Transverse colon (tissue), 4 donors: Measurements from ENCODE around the gene MYO1B. TPM values are rescaled to one million over a fixed set of nuclear protein-coding genes. Genes with fewer than 3 reads are reported as not detected.
A peak's percentile ranks its signal among the peaks of the same experiment; 100 is the strongest.

Source experiments
- DNase-seq: peaks from one replicate; pipeline ENCODE4 v3.0.0-alpha.2; 2019
- H3K27ac ChIP-seq, 4 donors: fragments of 200-600 bp; sonication (generic); 2 replicates each; pipeline ENCODE4 v1.5.1; 2016 to 2018; ENCODE audit warnings: inconsistent platforms in 4 of 4
- H3K27me3 ChIP-seq: fragments of 200-600 bp; sonication (generic); 2 replicates; pipeline ENCODE4 v1.5.1; 2017; ENCODE audit warnings: inconsistent platforms
- H3K36me3 ChIP-seq, 4 donors: fragments of 200-600 bp; sonication (generic); 2 replicates each; pipeline ENCODE4 v1.5.1; 2017 to 2019; ENCODE audit warnings: inconsistent platforms in 4 of 4
- H3K4me1 ChIP-seq, 4 donors: fragments of 200-600 bp; sonication (generic); 2 replicates each; pipeline ENCODE4 v1.5.1; 2017 to 2020; ENCODE audit warnings: inconsistent platforms in 4 of 4
- H3K4me3 ChIP-seq, 4 donors: fragments of 200-600 bp; sonication (generic); 1 replicate in 1 of 4; 2 replicates in 3 of 4; pipeline versions ENCODE4 v1.5.1 to v1.6.1; 2017 to 2019; ENCODE audit warnings: inconsistent platforms in 4 of 4
- H3K9me3 ChIP-seq, 2 donors: fragments of 200-600 bp; sonication (generic); 2 replicates each; pipeline ENCODE4 v1.5.1; 2017 to 2019; ENCODE audit warnings: inconsistent platforms in 2 of 2
- CTCF ChIP-seq, 5 experiments: fragments of 200-600 bp in 3 of 5; fragments of 450-650 bp in 2 of 5; sonication (generic) in 3 of 5; IDR thresholded peaks; 1 replicate in 2 of 5; 2 replicates in 3 of 5; pipeline ENCODE4 v1.5.1; 2016 to 2017; ENCODE audit warnings: antibody characterized with exemption in 5 of 5, inconsistent platforms in 3 of 5, mild to moderate bottlenecking in 2 of 5, moderate library complexity in 1 of 5
- EP300 ChIP-seq: sonication (generic); formaldehyde crosslinking; IDR thresholded peaks from one replicate; pipeline ENCODE4 v1.6.1; 2017; ENCODE audit warnings: antibody characterized with exemption, low read depth
- POLR2A ChIP-seq: fragments of 450-650 bp; IDR thresholded peaks from one replicate; pipeline ENCODE4 v1.6.1; 2016; ENCODE audit warnings: antibody characterized with exemption, mild to moderate bottlenecking, moderate library complexity
- POLR2AphosphoS5 ChIP-seq, 3 donors: sonication (generic); formaldehyde crosslinking; IDR thresholded peaks; one replicate each; pipeline ENCODE4 v1.6.1; 2016; ENCODE audit warnings: antibody characterized with exemption in 3 of 3
- WGBS, 2 donors: methylation state at CpG; one replicate each; pipeline ENCODE4 v1.1.5; 2018; ENCODE audit warnings: low coverage in 1 of 2; 5-methylcytosine and 5-hydroxymethylcytosine counted together
- in situ Hi-C, 4 donors: fragments of 200-750 bp; cut with MboI; loops; one replicate each; pipeline versions ENCODE4 v1.15.0 to v1.15.1; 2017; ENCODE audit warnings: low sequenced_read_pairs in 3 of 4, low pct_ligation_motif_present in 1 of 4, low pct_unique_long_range_greater_than_20kb in 1 of 4
- intact Hi-C: fragments of 100-400 bp; cut with DNase I; formaldehyde crosslinking; loops from one replicate; pipeline ENCODE4 v1.15.1; 2023; ENCODE audit warnings: low total_unique reads
- total RNA-seq, 4 donors: library from RNA; depleted of rRNA; stranded (reverse); fragments of >200 nt; gene quantifications; one replicate each; pipeline ENCODE4 v1.1.0, GENCODE V29; 2016

MYO1B gene
- total RNA-seq, 4 donors from 2014 or later: 17.9 to 37.0 (median 35.0) TPM

- TF ChIP-seq POLR2A: no peak
- no peak for TF ChIP-seq EP300
- no peak for TF ChIP-seq POLR2AphosphoS5 (IDR thresholded peaks at IDR 0.05)
- no peak for TF ChIP-seq CTCF (IDR thresholded peaks at IDR 0.05)
- WGBS, 2 donors: 47 to 60% methylated on average over 2 to 3 of the region's 3 CpGs
- Histone ChIP-seq H3K9me3 (no peaks in the 10 kb centered on the region), H3K4me3 (no peak overlapping the region), H3K4me1 (peaks cover 0 to 36% (median 15%) of the 10 kb centered on the region in 4 donors), H3K27me3 (no peaks in the 10 kb centered on the region), H3K36me3 (no peaks in the 10 kb centered on the region), H3K27ac (peak overlapping the region; percentile 16 to 53 (median 43))
- DNase-seq: no peak
- intact Hi-C loops: no loop called here
- in situ Hi-C loops: no loop called here
Measured at GRCh38 chr2:191264647-191265081, 19.5 kb downstream of the MYO1B start.

- no peaks in the 10 kb centered on the region for H3K9me3 ChIP-seq
- no peaks in the 10 kb centered on the region for H3K27me3 ChIP-seq
- peak; percentile 22 for DNase-seq
- H3K4me1 ChIP-seq: peaks cover 0 to 36% (median 15%) of the 10 kb centered on the region in 4 donors
- intact Hi-C loops (no loop called here), in situ Hi-C loops (no loop called here)
- H3K4me3 ChIP-seq: no peak overlapping the region
- 48 to 67% methylated on average over 9 to 15 of the region's 15 CpGs for WGBS, 2 donors
- peak overlapping the region; percentile 16 to 53 (median 43) for H3K27ac ChIP-seq
- no peaks in the 10 kb centered on the region for H3K36me3 ChIP-seq
- no peak for TF ChIP-seq EP300
- no peak for TF ChIP-seq CTCF (IDR thresholded peaks at IDR 0.05)
- no peak for TF ChIP-seq POLR2A
- TF ChIP-seq POLR2AphosphoS5 (IDR thresholded peaks at IDR 0.05): no peak
Measured at GRCh38 chr2:191265311-191266170, 20.3 kb downstream of the MYO1B start.

- Histone ChIP-seq H3K4me3 (no peak overlapping the region), H3K27ac (peak overlapping the region in 3 of 4 donors; percentile 15 to 53 (median 37)), H3K27me3 (no peaks in the 10 kb centered on the region), H3K9me3 (no peaks in the 10 kb centered on the region), H3K36me3 (no peaks in the 10 kb centered on the region), H3K4me1 (peaks cover 0 to 36% (median 15%) of the 10 kb centered on the region in 4 donors)
- no peak for DNase-seq
- WGBS, 2 donors: 88% methylated on average over 2 of the region's 2 CpGs; no CpG with 5 or more reads in 1 of the 2 donors
- in situ Hi-C loops (no loop called here), intact Hi-C loops (no loop called here)
- TF ChIP-seq CTCF (IDR thresholded peaks at IDR 0.05): no peak
- no peak for TF ChIP-seq POLR2A
- no peak for TF ChIP-seq POLR2AphosphoS5 (IDR thresholded peaks at IDR 0.05)
Measured at GRCh38 chr2:191266201-191266600, 21.0 kb downstream of the MYO1B start.

DNA sequence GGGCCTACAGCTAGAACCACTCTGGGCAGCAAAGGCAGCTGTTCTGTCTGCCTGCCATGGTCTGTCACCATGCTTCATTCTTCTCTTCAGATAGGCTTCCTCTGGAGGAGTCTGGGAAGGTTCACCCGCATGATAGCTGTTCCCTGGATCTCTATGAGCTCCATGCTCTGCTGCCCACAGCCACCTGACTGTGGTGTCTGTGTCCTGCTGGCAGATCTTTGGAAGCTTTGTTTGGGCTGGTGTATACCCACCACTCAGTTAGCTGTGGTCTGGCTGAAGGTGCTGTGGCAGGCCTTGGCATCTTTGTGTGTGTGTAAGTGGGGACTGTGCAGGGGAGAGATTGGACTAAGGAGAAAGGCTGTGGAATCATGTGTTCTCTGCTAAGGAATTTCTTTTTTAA is 23.4 kb downstream of the MYO1B start:
- no peak overlapping the region for H3K27ac ChIP-seq
- no peaks in the 10 kb centered on the region for H3K9me3 ChIP-seq
- no peak for TF ChIP-seq EP300
- no peak for TF ChIP-seq POLR2AphosphoS5 (IDR thresholded peaks at IDR 0.05)
- TF ChIP-seq CTCF (IDR thresholded peaks at IDR 0.05): no peak
- no peak for TF ChIP-seq POLR2A
- WGBS, 2 donors: 100% methylated on average over 1 of the region's 1 CpG; no CpG with 5 or more reads in 1 of the 2 donors
- peaks cover 0 to 25% (median 6%) of the 10 kb centered on the region in 4 donors for H3K4me1 ChIP-seq
- no peak overlapping the region for H3K4me3 ChIP-seq
- in situ Hi-C loops: no loop called here
- no peaks in the 10 kb centered on the region for H3K27me3 ChIP-seq
- intact Hi-C loops: no loop called here
- no peak for DNase-seq
- no peaks in the 10 kb centered on the region for H3K36me3 ChIP-seq
